HFFc6 (cell line): Measurements from ENCODE around the gene MZF1. TPM values are rescaled to one million over a fixed set of nuclear protein-coding genes. Genes with fewer than 3 reads are reported as not detected.

ENCODE experiments used
- DNase-seq: peaks from one replicate; pipeline ENCODE4 v3.0.0-alpha.2; 2018
- H3K27ac Mint-ChIP-seq: 2 replicates; pipeline ENCODE4 v1.8.0; 2020; ENCODE audit warnings: mild to moderate bottlenecking, mixed read lengths
- H3K27me3 Mint-ChIP-seq: 2 replicates; pipeline ENCODE4 v1.8.0; 2021; ENCODE audit warnings: mild to moderate bottlenecking, moderate library complexity, mixed read lengths; ENCODE audit not compliant: insufficient read depth
- H3K36me3 Mint-ChIP-seq: 2 replicates; pipeline ENCODE4 v1.8.0; 2021; ENCODE audit warnings: low read depth, mixed read lengths
- H3K4me1 Mint-ChIP-seq: 2 replicates; pipeline ENCODE4 v1.8.0; 2020; ENCODE audit warnings: low read depth, mixed read lengths
- H3K4me3 Mint-ChIP-seq: 2 replicates; pipeline ENCODE4 v1.8.0; 2020; ENCODE audit warnings: mild to moderate bottlenecking, moderate library complexity, mixed read lengths
- H3K9me3 Mint-ChIP-seq: 2 replicates; pipeline ENCODE4 v1.8.0; 2020; ENCODE audit warnings: mild to moderate bottlenecking, mixed read lengths
- total RNA-seq, 6 experiments: library from RNA; stranded (reverse); fragmentation: NEBNext Ultra II Directional; extraction: Animal tissue kit (Norgen Biotek cat#: 25700); gene quantifications; 2 replicates in 1 of 6; 3 replicates in 5 of 6; pipeline ENCODE4 v1.2.3, GENCODE V29; 2021
- TF ChIP-seq, protein P1 (sequence below): fragments of 200-600 bp; sonication (generic); IDR thresholded peaks from 2 replicates; pipeline ENCODE4 v1.5.0; 2021; ENCODE audit warnings: antibody characterized with exemption, mild to moderate bottlenecking

The MZF1 gene
- total RNA-seq, 6 experiments from 2014 or later = 8.3 to 12.4 (median 9.3) TPM

DNA sequence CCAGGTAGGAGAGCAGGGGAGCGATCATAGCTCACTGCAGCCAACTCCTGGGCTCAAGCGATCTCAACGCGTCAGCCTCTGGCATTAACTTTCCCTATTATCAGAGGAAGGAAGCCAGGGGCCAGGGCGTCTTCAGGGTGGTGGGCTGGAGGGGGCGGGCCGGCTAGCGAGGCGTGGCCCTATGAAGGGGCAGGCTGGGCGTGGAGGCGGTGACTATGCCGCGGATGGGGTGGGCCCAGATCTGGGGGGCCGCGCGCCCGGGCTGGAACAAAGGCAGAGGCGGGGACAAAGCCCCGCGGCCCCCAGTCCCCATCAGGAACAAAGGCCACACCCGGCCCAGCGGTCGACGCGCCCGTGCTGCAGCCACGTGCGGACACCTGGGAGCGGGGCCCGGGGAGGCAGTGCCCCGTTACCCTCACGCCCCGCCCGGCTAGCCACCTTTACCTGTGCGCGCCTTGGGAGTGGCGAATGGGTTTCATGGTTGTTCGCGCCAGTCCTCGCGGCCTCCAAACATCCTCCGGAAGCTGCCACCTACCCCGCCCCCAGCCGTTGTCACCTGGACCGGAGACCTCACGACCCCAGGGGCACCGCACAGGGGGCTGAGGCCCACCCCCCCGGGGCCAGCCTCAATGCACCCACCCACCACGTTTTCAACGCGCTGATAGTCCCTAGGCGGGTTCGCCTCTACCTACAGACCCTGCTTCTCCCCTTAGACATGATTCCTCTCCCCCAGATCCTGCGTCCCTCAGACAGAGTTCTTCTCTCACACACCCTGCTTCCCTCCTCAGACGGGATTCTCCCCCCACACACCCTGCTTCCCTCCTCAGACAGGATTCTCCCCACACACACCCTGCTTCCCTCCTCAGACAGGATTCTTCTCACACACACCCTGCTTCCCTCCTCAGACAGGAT is 34.6 kb downstream of the MZF1 start:
- no peak for DNase-seq
- no peaks in the 10 kb centered on the region for H3K36me3 Mint-ChIP-seq
- H3K9me3 Mint-ChIP-seq = no peaks in the 10 kb centered on the region
- H3K4me3 Mint-ChIP-seq = no peak overlapping the region
- H3K27me3 Mint-ChIP-seq = peaks cover 39% of the 10 kb centered on the region
- no peak overlapping the region for H3K27ac Mint-ChIP-seq
- peaks cover 2% of the 10 kb centered on the region for H3K4me1 Mint-ChIP-seq
- TF ChIP-seq, protein P1, sequence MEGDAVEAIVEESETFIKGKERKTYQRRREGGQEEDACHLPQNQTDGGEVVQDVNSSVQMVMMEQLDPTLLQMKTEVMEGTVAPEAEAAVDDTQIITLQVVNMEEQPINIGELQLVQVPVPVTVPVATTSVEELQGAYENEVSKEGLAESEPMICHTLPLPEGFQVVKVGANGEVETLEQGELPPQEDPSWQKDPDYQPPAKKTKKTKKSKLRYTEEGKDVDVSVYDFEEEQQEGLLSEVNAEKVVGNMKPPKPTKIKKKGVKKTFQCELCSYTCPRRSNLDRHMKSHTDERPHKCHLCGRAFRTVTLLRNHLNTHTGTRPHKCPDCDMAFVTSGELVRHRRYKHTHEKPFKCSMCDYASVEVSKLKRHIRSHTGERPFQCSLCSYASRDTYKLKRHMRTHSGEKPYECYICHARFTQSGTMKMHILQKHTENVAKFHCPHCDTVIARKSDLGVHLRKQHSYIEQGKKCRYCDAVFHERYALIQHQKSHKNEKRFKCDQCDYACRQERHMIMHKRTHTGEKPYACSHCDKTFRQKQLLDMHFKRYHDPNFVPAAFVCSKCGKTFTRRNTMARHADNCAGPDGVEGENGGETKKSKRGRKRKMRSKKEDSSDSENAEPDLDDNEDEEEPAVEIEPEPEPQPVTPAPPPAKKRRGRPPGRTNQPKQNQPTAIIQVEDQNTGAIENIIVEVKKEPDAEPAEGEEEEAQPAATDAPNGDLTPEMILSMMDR = no peak

DNA sequence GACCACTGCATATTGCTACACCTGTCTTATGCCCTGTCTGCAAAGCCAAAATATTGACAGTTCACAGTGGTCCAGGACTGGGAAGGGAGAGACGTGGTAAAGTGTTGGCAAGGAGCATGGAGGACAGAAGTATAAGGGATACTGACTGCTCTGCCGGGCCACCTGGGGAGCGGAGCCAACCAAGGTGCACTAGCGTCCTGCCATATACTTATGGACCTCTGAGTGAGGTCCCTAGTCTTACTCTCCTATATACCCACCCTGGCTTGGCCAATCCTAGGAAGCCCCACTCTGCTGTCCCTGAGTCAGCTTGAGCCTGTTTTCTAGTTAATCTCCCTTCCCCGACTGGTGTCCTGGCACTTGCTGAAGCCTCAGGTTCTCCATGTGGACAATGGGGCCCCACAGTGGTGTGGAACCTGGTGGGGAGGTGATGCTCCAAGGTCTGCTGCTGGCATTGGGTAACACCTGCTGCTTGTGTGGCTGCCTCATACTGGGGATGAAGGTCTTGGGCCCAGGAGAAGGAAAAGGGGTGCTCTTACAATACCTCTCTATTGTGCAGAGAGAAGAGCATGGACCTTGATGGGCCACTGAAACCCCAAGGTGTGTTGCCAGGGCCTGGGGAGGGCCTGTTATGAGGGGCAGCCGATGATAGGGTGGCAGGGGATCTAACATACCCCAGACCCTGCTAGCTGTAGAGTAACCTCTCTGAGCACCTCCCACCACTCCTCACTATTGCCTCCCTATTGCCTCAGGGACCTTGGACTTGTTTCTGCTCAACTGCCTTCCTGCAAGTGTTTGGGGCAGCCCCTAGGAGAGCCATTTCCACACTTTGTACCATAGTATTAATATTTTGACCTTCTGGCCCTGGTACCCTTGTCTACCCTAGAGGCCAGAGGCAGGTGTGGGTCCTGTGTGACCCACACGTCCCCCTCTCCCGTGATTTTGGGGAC is 36.0 kb downstream of the MZF1 start:
- DNase-seq = no peak
- Mint-ChIP-seq H3K27ac (no peak overlapping the region), H3K4me3 (no peak overlapping the region), H3K4me1 (no peaks in the 10 kb centered on the region), H3K36me3 (no peaks in the 10 kb centered on the region), H3K9me3 (no peaks in the 10 kb centered on the region), H3K27me3 (peaks cover 40% of the 10 kb centered on the region)
- TF ChIP-seq, protein P1 = no peak

DNA sequence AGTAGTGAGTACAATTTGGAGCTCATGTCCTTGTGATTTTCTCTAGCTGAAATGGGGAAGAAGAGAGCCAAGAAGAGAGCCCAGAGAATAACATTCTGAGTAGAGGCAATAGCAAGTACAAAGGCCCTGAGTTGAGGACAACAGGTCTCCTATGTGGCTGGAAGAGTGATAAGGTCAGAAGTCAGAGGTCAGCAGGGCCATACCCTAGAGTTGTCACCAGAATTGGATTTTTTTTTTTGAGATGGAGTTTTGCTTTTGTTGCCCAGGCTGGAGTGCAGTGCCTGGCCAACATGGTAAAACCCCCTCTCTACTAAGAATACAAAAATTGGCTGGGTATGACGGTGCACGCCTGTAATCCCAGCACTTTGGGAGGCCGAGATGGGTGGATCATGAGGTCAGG is 37.3 kb downstream of the MZF1 start:
- H3K36me3 Mint-ChIP-seq = no peaks in the 10 kb centered on the region
- H3K4me1 Mint-ChIP-seq = no peaks in the 10 kb centered on the region
- no peak overlapping the region for H3K27ac Mint-ChIP-seq
- H3K27me3 Mint-ChIP-seq = peaks cover 48% of the 10 kb centered on the region
- no peaks in the 10 kb centered on the region for H3K9me3 Mint-ChIP-seq
- no peak overlapping the region for H3K4me3 Mint-ChIP-seq
- DNase-seq = no peak
- TF ChIP-seq, protein P1 = no peak

DNA sequence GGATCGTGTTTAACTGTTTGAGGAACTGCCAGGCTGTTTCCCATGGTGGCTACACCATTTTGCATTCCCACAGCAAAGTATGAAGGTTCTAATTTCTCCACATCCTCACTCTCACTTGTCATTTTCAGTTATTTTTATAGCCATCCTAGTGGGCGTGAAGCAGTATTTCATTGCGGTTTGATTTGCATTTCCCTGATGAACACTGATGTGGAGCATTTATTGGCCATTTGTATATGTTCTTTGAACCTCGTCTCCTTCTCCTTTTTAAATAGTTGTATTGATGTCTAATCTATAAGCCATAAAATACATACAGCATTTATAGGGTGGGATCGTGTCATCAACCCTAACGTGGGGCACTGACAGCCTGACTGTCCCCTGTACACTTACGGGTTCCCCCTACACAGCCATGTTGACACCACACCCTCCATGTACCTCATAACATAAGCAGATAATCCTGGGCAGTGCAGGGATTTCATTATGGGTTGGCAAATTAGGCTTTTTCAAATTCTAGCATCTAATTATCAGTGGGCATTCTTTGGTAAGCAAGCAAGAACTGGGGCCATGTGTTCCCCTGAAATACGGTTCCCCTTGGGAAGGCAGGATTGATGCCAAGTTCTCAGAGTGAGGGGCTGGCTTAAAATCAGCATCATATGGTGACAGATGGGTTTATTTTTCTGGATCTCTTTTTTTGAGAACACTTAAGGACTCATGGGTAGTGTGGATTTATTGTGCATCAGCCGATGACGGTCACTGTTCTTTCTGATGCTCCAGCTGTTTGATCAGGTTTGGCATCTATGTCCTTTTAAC is 41.9 kb downstream of the MZF1 start:
- Mint-ChIP-seq H3K9me3 (no peaks in the 10 kb centered on the region), H3K4me3 (no peak overlapping the region), H3K27ac (no peak overlapping the region), H3K36me3 (no peaks in the 10 kb centered on the region), H3K27me3 (peaks cover 36% of the 10 kb centered on the region), H3K4me1 (no peaks in the 10 kb centered on the region)
- TF ChIP-seq, protein P1 = no peak
- no peak for DNase-seq

DNA sequence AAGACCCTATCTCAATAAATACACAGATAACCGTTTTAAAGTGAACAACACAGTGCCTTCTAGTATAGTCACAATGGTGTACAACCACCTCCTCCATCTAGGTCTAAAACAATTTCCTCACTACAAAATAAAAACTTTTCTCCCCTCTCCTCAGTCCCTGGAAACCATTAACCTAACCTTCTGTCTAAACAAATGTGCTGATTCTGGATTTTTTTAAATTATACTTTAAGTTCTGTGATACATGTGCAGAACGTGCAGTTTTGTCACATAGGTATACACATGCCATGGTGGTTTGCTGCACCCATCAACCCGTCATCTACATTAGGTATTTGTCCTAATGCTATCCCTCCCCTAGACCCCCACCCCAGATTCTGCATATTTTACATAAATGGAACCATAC is 43.7 kb downstream of the MZF1 start:
- DNase-seq = no peak
- H3K4me1 Mint-ChIP-seq = no peaks in the 10 kb centered on the region
- no peaks in the 10 kb centered on the region for H3K9me3 Mint-ChIP-seq
- no peak overlapping the region for H3K27ac Mint-ChIP-seq
- H3K36me3 Mint-ChIP-seq = no peaks in the 10 kb centered on the region
- TF ChIP-seq, protein P1 = no peak
- H3K4me3 Mint-ChIP-seq = no peak overlapping the region
- H3K27me3 Mint-ChIP-seq = peaks cover 29% of the 10 kb centered on the region
